Smooth muscle cell (in vitro differentiated cells): ENCODE results near the gene UHRF1. TPM values are rescaled to one million over a fixed set of nuclear protein-coding genes. Genes with fewer than 3 reads are reported as not detected.

Experiments
- DNase-seq: peaks from one replicate; lab custom pipeline; 2025; ENCODE audit not compliant: unreplicated experiment; lab: John Stamatoyannopoulos, UW
- H2AFZ ChIP-seq: fragments of 200-600 bp; sonication (generic); 2 replicates; pipeline ENCODE4 v1.6.0; 2016; ENCODE audit warnings: antibody characterized with exemption, low read depth, mild to moderate bottlenecking
- H3F3A ChIP-seq: fragments of 200-600 bp; sonication (generic); 2 replicates; pipeline ENCODE4 v1.6.0; 2017; ENCODE audit warnings: antibody characterized with exemption, low read depth
- H3K27ac ChIP-seq: fragments of 200-600 bp; sonication (generic); 2 replicates; pipeline ENCODE4 v1.5.1; 2016; ENCODE audit warnings: low read depth, mild to moderate bottlenecking
- H3K27me3 ChIP-seq: fragments of 200-600 bp; sonication (generic); 2 replicates; pipeline ENCODE4 v1.6.1; 2016; ENCODE audit warnings: low read depth, mild to moderate bottlenecking
- H3K36me3 ChIP-seq: fragments of 200-600 bp; sonication (generic); 2 replicates; pipeline ENCODE4 v1.5.1; 2016; ENCODE audit warnings: low read depth
- H3K4me1 ChIP-seq: fragments of 200-600 bp; sonication (generic); 2 replicates; pipeline ENCODE4 v1.5.1; 2016; ENCODE audit warnings: low read depth
- H3K4me2 ChIP-seq: fragments of 200-600 bp; sonication (generic); 2 replicates; pipeline ENCODE4 v1.6.0; 2016; ENCODE audit warnings: mild to moderate bottlenecking
- H3K4me3 ChIP-seq: fragments of 200-600 bp; sonication (generic); 2 replicates; pipeline ENCODE4 v1.5.1; 2016; ENCODE audit warnings: mild to moderate bottlenecking
- H3K79me2 ChIP-seq: fragments of 200-600 bp; sonication (generic); 2 replicates; pipeline ENCODE4 v1.6.0; 2016; ENCODE audit warnings: low read depth, mild to moderate bottlenecking
- H3K9ac ChIP-seq: fragments of 200-600 bp; sonication (generic); 2 replicates; pipeline ENCODE4 v1.6.0; 2016; ENCODE audit warnings: low read depth
- H3K9me3 ChIP-seq: fragments of 200-600 bp; sonication (generic); replicated peaks from 2 replicates; pipeline ENCODE4 v1.5.1; 2016; ENCODE audit warnings: low read depth
- H4K20me1 ChIP-seq: fragments of 200-600 bp; sonication (generic); 2 replicates; pipeline ENCODE4 v1.6.0; 2016; ENCODE audit warnings: low read depth
- WGBS: methylation state at CpG from one replicate; pipeline ENCODE4 v1.1.7; 2016; ENCODE audit warnings: low lambda C conversion rate; 5-methylcytosine and 5-hydroxymethylcytosine counted together
- polyA plus RNA-seq: library from polyadenylated mRNA; unstranded; fragments of >200 nt; fragmentation: Nextera tagmentation; extraction: Ambion mirVana; gene quantifications from 2 replicates; pipeline ENCODE4 v1.2.1, GENCODE V29; 2016
- total RNA-seq: library from RNA; depleted of rRNA; stranded (reverse); fragments of >200 nt; gene quantifications from 2 replicates; pipeline ENCODE4 v1.2.3, GENCODE V29; 2014
- TF ChIP-seq, protein P1 (sequence below): fragments of 200-600 bp; sonication (generic); IDR thresholded peaks from 2 replicates; pipeline ENCODE4 v1.5.1; 2017; ENCODE audit warnings: borderline replicate concordance, mild to moderate bottlenecking, antibody characterized with exemption; ENCODE audit not compliant: insufficient read depth, poor library complexity, severe bottlenecking

The UHRF1 gene
- total and polyA plus RNA-seq, 2 experiments from 2014 or later = 11.3 to 27.2 TPM

DNA sequence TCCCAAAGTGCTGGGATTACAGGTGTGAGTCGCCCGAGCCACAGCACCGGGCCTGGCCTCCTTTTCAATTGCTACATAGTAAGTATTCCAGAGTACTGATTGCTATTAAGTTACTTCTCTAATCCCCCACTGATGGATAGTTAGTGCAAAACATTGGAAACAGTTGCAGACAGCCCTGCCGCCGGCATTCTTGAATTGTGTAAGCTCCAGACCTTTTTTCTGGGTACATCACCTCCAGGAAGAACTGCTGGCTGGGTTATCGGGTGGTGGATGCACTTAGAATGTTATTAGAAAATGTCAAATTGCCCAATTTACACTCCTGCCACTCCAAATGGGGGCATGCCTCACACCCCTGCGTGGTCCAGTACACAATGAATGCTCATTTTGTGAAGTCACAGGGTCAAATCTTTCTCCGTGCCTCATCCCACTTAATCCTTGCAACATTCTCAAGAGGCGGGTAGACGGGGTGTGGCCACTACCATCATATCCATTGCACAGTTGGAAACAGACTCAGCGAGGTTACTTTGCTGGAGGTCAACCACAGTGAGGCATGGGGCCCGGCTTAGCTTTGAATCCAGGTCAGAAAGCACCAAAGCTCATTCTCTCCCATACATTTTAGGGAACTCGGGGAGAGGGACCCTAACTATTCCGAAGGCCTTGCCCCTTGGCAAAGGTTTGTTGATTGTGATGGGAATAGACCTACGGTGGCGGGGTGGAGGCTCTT lies 58.6 kb downstream of the UHRF1 start:
- peak overlapping the region; percentile 82 for H3K4me2 ChIP-seq
- H3F3A ChIP-seq = peaks cover 23% of the 10 kb centered on the region
- H3K9ac ChIP-seq = no peak overlapping the region
- H3K27ac ChIP-seq = peak overlapping the region; percentile 63
- H3K27me3 ChIP-seq = no peaks in the 10 kb centered on the region
- H3K4me1 ChIP-seq = peaks cover 15% of the 10 kb centered on the region
- DNase-seq = no peak
- no peaks in the 10 kb centered on the region for H3K9me3 ChIP-seq
- H3K79me2 ChIP-seq = peaks cover 35% of the 10 kb centered on the region
- H3K4me3 ChIP-seq = peak overlapping the region; percentile 41
- peaks cover 35% of the 10 kb centered on the region for H4K20me1 ChIP-seq
- no peaks in the 10 kb centered on the region for H3K36me3 ChIP-seq
- 48% methylated on average over 16 of the region's 16 CpGs for WGBS
- TF ChIP-seq, protein P1, sequence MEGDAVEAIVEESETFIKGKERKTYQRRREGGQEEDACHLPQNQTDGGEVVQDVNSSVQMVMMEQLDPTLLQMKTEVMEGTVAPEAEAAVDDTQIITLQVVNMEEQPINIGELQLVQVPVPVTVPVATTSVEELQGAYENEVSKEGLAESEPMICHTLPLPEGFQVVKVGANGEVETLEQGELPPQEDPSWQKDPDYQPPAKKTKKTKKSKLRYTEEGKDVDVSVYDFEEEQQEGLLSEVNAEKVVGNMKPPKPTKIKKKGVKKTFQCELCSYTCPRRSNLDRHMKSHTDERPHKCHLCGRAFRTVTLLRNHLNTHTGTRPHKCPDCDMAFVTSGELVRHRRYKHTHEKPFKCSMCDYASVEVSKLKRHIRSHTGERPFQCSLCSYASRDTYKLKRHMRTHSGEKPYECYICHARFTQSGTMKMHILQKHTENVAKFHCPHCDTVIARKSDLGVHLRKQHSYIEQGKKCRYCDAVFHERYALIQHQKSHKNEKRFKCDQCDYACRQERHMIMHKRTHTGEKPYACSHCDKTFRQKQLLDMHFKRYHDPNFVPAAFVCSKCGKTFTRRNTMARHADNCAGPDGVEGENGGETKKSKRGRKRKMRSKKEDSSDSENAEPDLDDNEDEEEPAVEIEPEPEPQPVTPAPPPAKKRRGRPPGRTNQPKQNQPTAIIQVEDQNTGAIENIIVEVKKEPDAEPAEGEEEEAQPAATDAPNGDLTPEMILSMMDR = no peak
- no peak overlapping the region for H2AFZ ChIP-seq

DNA sequence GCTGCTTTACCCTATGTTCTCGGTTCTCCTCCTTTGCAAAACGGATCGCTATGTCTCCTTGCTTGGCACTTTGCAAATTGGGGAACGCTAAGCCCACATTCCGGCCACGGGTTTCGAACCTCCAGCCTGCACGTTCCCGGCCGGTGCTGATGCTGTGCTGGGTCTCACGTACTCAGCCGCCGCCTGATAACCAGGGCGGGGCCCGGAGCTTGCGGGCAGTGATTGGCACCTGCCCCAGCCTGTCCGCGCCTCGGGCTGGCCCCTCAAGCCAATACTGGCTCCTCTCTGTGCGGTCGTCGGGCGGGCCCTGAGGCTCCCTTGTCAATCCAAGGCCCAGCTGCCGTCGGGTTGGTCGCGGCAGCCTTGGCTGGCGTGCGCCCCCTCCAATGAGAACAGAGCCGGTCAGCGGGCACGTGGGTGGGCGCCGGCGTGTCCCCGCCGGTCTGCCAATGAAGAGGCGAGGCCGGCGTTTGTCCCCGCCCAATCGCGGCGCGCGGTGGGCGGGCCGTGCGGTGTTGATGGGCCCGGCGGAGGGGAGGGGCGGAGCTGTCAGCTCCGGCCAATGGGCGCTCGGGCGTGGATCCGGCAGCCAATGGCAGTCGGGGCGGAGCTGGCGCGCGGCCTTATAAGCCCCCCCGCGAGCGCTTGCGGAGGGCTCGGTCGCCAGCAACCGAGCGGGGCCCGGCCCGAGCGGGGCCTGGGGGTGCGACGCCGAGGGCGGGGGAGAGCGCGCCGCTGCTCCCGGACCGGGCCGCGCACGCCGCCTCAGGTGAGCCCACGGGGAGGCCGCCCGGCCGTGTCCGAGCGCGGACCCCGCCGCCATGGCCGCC lies 59.4 kb downstream of the UHRF1 start, which contains the start of gene KDM4B:
TSS of gene KDM4B (plus strand) at position 652 of the 830 bp plus-strand sequence. CDS start 63,778 bp downstream, outside the sequence.
- Histone ChIP-seq H3F3A (peaks cover 23% of the 10 kb centered on the region), H3K79me2 (peaks cover 43% of the 10 kb centered on the region), H3K27me3 (no peaks in the 10 kb centered on the region), H3K4me2 (peak within 1 kb of the TSS; percentile 85), H3K9ac (peak within 1 kb of the TSS; percentile 69), H3K36me3 (no peaks in the 10 kb centered on the region), H3K4me1 (peaks cover 15% of the 10 kb centered on the region), H4K20me1 (peaks cover 43% of the 10 kb centered on the region), H3K4me3 (peak within 1 kb of the TSS; percentile 56), H2AFZ (no peak within 1 kb of the TSS), H3K9me3 (no peaks in the 10 kb centered on the region), H3K27ac (peak within 1 kb of the TSS; percentile 80)
- 1% methylated on average over 76 of the region's 96 CpGs for WGBS
- peak; percentile 96 for DNase-seq
- TF ChIP-seq, protein P1 = no peak

DNA sequence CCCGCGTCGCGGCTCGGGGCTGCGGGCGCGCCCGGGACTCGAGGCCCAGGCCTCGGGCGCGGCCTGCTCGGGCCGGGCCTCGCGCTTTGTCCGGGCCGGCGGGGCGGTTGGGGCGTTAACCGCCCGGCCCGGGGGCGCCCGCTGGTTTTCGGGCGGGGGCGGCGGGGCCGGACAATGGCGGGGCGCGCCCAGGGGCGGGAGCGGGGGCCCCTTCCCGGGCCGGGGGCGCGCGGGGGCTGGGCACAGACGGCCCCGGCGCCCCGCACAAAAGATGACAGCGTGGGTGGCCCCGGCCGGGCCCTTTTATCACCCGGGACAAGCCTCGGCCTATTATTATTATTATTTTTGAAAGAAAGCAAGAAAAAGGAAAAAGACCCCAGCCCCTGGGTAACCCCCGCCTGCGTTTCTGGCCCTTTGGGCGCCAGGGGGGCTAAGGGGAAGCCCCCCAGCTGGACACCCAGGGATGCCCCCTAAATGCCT lies 60.0 kb downstream of the UHRF1 start:
- Histone ChIP-seq H3K79me2 (peaks cover 50% of the 10 kb centered on the region), H3K4me2 (peak overlapping the region; percentile 85), H2AFZ (no peak overlapping the region), H4K20me1 (peaks cover 49% of the 10 kb centered on the region), H3F3A (peaks cover 23% of the 10 kb centered on the region), H3K27me3 (no peaks in the 10 kb centered on the region), H3K4me3 (peak overlapping the region; percentile 56), H3K36me3 (no peaks in the 10 kb centered on the region), H3K4me1 (peaks cover 15% of the 10 kb centered on the region), H3K27ac (peak overlapping the region; percentile 80), H3K9ac (peak overlapping the region; percentile 69), H3K9me3 (no peaks in the 10 kb centered on the region)
- TF ChIP-seq, protein P1 = no peak
- no peak for DNase-seq
- WGBS = 0% methylated on average over 14 of the region's 54 CpGs
